ENCODE measurements around the gene TNFRSF1B.

Gene TNFRSF1B

GRCh38 chr1:12142141-12142823 lies 24.5 kb upstream of the TNFRSF1B start:
- DNase-seq (ENCODE audit: low spot score) = no peak

GRCh38 chr1:12142891-12143630 lies 23.7 kb upstream of the TNFRSF1B start:
- DNase-seq (ENCODE audit: low spot score) = no peak

- no peak for DNase-seq (ENCODE audit: low spot score)
These were observed 23.1 kb upstream of the TNFRSF1B start for GRCh38 chr1:12143631-12144155.

GRCh38 chr1:12144236-12144635 lies 22.6 kb upstream of the TNFRSF1B start:
- DNase-seq (ENCODE audit: low spot score) = no peak

GRCh38 chr1:12144969-12145368 lies 21.8 kb upstream of the TNFRSF1B start:
- DNase-seq (ENCODE audit: low spot score) = no peak

- no peak for DNase-seq (ENCODE audit: low spot score)
These were observed 21.0 kb upstream of the TNFRSF1B start for GRCh38 chr1:12145616-12146342.

- DNase-seq (ENCODE audit: low spot score) = no peak
These were observed 20.3 kb upstream of the TNFRSF1B start for GRCh38 chr1:12146343-12147112.

GRCh38 chr1:12147201-12147701 lies 19.5 kb upstream of the TNFRSF1B start:
- DNase-seq (ENCODE audit: low spot score) = no peak

- DNase-seq (ENCODE audit: low spot score) = no peak
These were observed 18.4 kb upstream of the TNFRSF1B start for GRCh38 chr1:12148160-12148957.

GRCh38 chr1:12148958-12149790 lies 17.6 kb upstream of the TNFRSF1B start:
- no peak for DNase-seq (ENCODE audit: low spot score)

GRCh38 chr1:12149791-12150175 lies 17.0 kb upstream of the TNFRSF1B start:
- DNase-seq (ENCODE audit: low spot score) = no peak

GRCh38 chr1:12150456-12151200 lies 16.2 kb upstream of the TNFRSF1B start:
- no peak for DNase-seq (ENCODE audit: low spot score)

- DNase-seq (ENCODE audit: low spot score) = no peak
These were observed 15.3 kb upstream of the TNFRSF1B start for GRCh38 chr1:12151465-12151864.

- no peak for DNase-seq (ENCODE audit: low spot score)
These were observed 14.5 kb upstream of the TNFRSF1B start for GRCh38 chr1:12152113-12152891.

GRCh38 chr1:12153181-12153785 lies 13.5 kb upstream of the TNFRSF1B start:
- DNase-seq (ENCODE audit: low spot score) = no peak

- no peak for DNase-seq (ENCODE audit: low spot score)
These were observed 11.5 kb upstream of the TNFRSF1B start for GRCh38 chr1:12155328-12155727.

- no peak for DNase-seq (ENCODE audit: low spot score)
These were observed 9.2 kb upstream of the TNFRSF1B start for GRCh38 chr1:12157366-12158231.
